ENCODE measurements around the gene PALS2. TPM values are rescaled to one million over a fixed set of nuclear protein-coding genes. Genes with fewer than 3 reads are reported as not detected.

PALS2 gene
- total and polyA plus RNA-seq, 5 donors = 1.3 to 25.3 (median 16.0) TPM

DNA sequence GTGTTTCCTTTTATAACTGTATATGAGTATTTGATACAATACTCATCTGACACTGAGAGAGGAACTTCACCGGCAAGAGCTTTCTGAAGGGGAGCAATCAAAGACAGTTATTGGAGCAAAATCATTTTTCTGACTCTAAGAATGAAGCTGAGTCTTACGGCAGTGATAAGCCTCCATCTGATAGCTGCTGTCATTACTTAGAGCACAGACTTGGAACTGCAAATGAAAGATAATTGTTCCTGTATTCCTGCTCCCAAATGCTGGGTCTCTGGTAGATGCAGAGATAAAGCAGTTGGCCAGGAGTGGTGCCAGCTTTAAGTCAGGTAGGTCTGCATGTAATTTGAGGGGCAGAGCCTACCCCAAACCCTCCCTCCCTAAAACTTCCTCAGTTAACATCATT, 2.3 kb upstream of the PALS2 start:
- Histone ChIP-seq H3K27ac (ENCODE audit: low read length) (no peak overlapping the region), H3K4me3 (ENCODE audit: low read length) (no peak overlapping the region), H3K27me3 (ENCODE audit: control insufficient read depth, insufficient read depth) (no peaks in the 10 kb centered on the region), H3K9me3 (ENCODE audit: control insufficient read depth, low read length) (no peaks in the 10 kb centered on the region), H3K4me1 (ENCODE audit: control insufficient read depth, insufficient read depth, low read length) (no peaks in the 10 kb centered on the region)
- WGBS = 38% methylated on average over 2 of the region's 2 CpGs
- intact Hi-C loops (cut with DNase I) = no loop called here
- ATAC-seq (no peak), DNase-seq (no peak)

DNA sequence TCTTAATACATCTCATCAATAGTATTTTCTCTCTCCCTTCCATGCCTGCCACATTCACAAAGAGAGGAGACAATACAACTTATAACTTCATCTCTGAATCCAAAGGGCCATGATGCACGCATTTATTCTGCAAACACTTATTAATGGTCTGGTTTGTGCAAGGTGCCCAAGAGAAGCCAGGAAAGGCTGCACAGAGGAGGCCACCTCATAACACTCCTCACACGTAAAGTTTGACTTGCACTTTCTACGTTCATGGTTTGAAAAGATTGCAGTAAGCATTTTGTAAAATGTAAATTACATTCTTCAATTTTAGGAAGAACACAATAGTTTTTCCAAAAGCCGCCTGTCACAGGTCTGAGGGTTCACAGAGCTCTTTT, 1.2 kb upstream of the PALS2 start:
- Histone ChIP-seq H3K9me3 (ENCODE audit: control insufficient read depth, low read length) (no peaks in the 10 kb centered on the region), H3K4me3 (ENCODE audit: low read length) (no peak overlapping the region), H3K27ac (ENCODE audit: low read length) (no peak overlapping the region), H3K27me3 (ENCODE audit: control insufficient read depth, insufficient read depth) (no peaks in the 10 kb centered on the region), H3K4me1 (ENCODE audit: control insufficient read depth, insufficient read depth, low read length) (no peaks in the 10 kb centered on the region)
- ATAC-seq = no peak
- DNase-seq = no peak
- intact Hi-C loops (cut with DNase I) = no loop called here
- 54% methylated on average over 4 of the region's 4 CpGs for WGBS

DNA sequence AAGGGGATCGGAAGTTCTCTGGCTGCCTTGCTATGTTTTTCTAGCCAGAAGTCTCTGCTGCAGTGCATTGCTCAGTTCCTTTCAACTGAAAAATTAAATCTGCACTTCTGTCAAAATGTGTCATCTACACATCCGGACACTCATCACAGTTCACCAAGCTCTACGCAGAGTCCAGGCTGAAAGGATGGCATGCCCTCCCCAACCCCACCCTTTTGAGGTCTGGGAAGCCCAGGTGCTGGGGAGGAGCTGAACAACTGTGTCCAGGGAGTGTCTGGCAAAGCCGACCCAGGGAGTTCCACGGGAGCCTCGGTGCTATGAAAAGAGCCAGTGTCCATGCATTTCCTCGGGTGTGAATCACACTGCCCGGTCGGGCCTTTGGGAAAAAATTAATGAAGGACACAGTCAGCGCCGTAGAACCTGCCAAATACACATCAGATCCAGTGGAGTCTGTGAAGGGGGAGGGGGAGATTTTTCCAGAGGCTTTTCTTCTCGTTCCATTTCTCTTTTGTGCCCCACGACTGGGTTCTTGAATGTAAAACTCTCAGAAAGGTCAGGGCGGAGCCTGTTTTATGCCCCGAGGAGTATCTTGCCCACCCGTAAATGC, 757 bp upstream of the PALS2 start:
- Histone ChIP-seq H3K27ac (ENCODE audit: low read length) (no peak overlapping the region), H3K4me1 (ENCODE audit: control insufficient read depth, insufficient read depth, low read length) (no peaks in the 10 kb centered on the region), H3K27me3 (ENCODE audit: control insufficient read depth, insufficient read depth) (no peaks in the 10 kb centered on the region), H3K9me3 (ENCODE audit: control insufficient read depth, low read length) (no peaks in the 10 kb centered on the region), H3K4me3 (ENCODE audit: low read length) (peak overlapping the region; percentile 89)
- 1% methylated on average over 16 of the region's 16 CpGs for WGBS
- peak; percentile 47 to 71 for ATAC-seq
- DNase-seq = peak; percentile 54 to 68 (median 67)
- intact Hi-C loops (cut with DNase I) = no loop called here

DNA sequence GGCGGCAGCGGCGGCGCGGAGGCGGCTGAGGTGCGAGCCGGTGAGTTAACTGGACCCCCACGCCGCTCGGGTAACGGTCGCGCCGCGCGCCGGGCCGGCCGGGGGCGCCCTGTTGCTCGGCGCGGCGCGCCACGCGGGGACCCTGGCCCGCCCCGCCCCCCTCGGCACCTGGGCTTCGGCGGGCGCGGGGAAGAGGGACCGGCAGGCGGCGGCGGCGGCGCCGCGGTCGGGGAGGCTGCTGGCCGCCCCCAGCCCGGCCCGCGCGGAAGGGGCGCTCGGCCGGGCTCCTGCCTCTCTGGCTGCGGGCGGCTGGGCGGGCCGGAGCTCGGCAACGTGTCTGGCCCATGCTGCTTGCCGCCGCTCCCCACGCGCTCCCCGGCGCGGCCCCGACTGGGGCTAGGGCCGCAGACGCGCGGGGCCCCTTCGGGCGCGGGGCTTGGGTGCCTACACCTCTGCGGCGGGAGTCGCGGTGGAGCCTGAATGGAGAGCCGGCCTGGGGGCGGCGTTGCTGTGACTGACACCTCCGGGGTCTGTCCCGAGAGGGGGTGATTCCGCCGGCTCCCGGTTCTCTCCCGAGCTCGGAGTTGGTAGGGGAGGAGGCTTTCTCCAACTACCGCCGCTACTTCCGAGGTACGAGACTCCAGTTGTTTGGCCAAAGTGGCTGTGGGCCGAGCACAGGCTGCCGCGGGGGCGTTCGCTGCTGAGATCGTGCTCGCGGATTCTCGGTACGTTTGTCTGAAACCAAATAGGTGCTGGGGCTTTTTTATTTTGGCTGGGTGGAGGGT, 494 bp downstream of the PALS2 start:
- peak; percentile 59 to 81 (median 68) for DNase-seq
- intact Hi-C loops (cut with DNase I) = no loop called here

DNA sequence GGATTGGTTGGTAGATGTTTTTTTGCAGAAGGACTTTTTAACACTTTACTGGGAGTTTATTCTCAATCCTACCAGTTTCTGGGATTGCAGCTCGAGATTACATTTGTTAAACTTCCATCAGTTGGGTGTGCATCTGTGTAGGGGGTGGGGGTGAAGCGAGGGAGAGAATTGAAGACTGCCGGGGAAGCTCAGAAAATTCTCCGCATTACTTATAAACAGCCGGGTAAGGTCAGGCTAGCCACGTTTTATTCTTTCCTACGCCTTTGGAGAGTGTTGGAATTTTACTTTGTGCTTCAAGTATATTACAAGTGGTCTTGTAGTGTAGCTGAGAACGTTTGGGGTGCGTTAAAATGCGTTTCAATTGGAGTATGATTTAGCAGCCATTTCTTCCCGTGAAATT, 1.1 kb downstream of the PALS2 start:
- peak overlapping the region; percentile 89 for H3K4me3 ChIP-seq (ENCODE audit: low read length)
- no peak for DNase-seq
- no peak for ATAC-seq
- H3K27me3 ChIP-seq (ENCODE audit: control insufficient read depth, insufficient read depth) = no peaks in the 10 kb centered on the region
- no peaks in the 10 kb centered on the region for H3K4me1 ChIP-seq (ENCODE audit: control insufficient read depth, insufficient read depth, low read length)
- H3K27ac ChIP-seq (ENCODE audit: low read length) = no peak overlapping the region
- WGBS = 15% methylated on average over 11 of the region's 11 CpGs
- H3K9me3 ChIP-seq (ENCODE audit: control insufficient read depth, low read length) = no peaks in the 10 kb centered on the region
- intact Hi-C loops (cut with DNase I) = no loop called here

More for the DNA sequence above, 494 bp downstream of the PALS2 start:
- peak; percentile 54 to 70 for ATAC-seq
- Histone ChIP-seq H3K4me1 (ENCODE audit: control insufficient read depth, insufficient read depth, low read length) (no peaks in the 10 kb centered on the region), H3K27me3 (ENCODE audit: control insufficient read depth, insufficient read depth) (no peaks in the 10 kb centered on the region), H3K4me3 (ENCODE audit: low read length) (peak overlapping the region; percentile 89), H3K27ac (ENCODE audit: low read length) (peak overlapping the region; percentile 33), H3K9me3 (ENCODE audit: control insufficient read depth, low read length) (no peaks in the 10 kb centered on the region)
- under 1% methylated on average over 98 of the region's 101 CpGs for WGBS

DNA sequence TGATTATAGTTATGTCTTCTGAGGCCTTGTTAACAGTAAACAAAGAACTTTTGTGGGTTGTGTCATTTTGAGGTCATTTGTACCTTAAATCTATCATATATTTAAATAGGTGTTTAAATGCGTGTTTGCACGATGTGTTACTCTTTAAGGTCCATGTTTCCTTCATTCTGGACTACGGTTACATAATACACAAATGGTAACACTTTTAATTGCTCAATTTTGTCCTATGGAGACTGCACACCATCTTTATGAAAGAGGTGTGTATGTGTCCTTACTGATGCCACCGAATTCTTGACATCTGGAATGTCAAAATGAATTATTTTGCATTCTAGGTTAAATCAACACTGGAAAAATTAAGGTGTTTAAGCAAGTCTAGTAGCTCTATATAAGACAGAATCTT, 1.7 kb downstream of the PALS2 start:
- no peaks in the 10 kb centered on the region for H3K4me1 ChIP-seq (ENCODE audit: control insufficient read depth, insufficient read depth, low read length)
- no peak for DNase-seq
- intact Hi-C loops (cut with DNase I) = no loop called here
- no peaks in the 10 kb centered on the region for H3K9me3 ChIP-seq (ENCODE audit: control insufficient read depth, low read length)
- 89% methylated on average over 4 of the region's 4 CpGs for WGBS
- H3K4me3 ChIP-seq (ENCODE audit: low read length) = peak overlapping the region; percentile 89
- H3K27ac ChIP-seq (ENCODE audit: low read length) = no peak overlapping the region
- ATAC-seq = no peak
- H3K27me3 ChIP-seq (ENCODE audit: control insufficient read depth, insufficient read depth) = no peaks in the 10 kb centered on the region

DNA sequence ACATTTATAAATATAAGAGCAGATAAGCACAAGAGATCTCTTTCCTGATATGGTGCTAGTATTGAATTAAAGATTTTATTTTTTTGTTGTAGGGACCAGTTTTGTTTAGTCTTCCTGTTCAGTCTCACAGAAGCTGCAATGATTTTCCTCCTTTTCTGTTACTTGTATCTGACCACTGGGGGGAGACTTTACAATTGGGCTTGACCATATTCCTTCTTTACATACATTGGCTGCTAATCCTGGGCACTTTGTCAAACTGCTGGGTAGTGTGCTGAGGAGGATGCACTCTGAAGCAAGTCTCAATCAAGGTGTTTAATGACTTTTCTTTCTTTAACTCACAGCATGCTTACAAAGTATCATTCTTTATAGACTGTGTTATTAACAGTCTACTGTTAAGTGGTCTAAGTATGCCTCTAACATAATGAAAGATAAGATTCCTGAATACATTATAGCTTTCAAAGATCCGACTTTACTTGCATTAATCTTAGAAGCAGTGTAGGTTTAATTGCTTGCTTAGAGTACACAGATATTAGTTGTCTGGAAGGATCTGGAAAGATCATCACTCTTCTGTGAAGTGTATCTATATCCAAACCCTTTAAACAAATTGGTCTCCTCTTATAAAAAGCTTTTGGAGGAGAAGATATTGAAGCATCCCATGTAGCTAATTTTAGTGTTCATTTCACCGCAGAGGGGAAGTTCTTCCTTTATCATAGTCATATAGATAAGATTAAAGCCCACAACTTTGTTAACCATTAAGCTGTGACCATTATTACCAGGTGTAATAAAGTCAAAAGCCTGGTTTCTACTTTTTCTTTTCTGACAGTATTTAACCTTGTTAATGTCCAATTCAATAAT, 3.1 kb downstream of the PALS2 start:
- intact Hi-C loops (cut with DNase I) = no loop called here
- 24% methylated on average over 2 of the region's 2 CpGs for WGBS
- H3K4me3 ChIP-seq (ENCODE audit: low read length) = no peak overlapping the region

DNA sequence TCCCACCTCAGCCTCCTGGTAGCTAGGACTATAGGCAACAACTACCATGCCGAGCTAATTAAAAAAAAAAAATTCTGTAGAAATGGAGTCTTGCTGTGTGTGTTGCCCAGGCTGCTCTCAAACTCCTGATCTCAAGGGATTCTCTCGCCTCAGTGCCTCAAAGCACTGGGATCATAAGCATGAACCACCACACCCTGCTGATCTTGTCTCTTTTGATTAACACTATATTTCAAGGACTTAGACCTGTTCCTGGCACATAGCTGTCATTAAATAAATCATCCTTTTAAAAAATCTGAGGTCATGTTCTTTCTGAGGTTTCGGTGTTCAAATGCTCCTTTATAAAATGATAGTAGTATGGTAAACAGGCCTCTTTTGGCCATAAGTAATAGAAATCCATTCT, 4.8 kb downstream of the PALS2 start:
- Histone ChIP-seq H3K27me3 (ENCODE audit: control insufficient read depth, insufficient read depth) (no peaks in the 10 kb centered on the region), H3K9me3 (ENCODE audit: control insufficient read depth, low read length) (no peaks in the 10 kb centered on the region), H3K4me1 (ENCODE audit: control insufficient read depth, insufficient read depth, low read length) (no peaks in the 10 kb centered on the region), H3K4me3 (ENCODE audit: low read length) (no peak overlapping the region), H3K27ac (ENCODE audit: low read length) (no peak overlapping the region)
- DNase-seq (no peak), ATAC-seq (no peak)
- intact Hi-C loops (cut with DNase I) = no loop called here
- 89% methylated on average over 3 of the region's 3 CpGs for WGBS

More for the DNA sequence above, 3.1 kb downstream of the PALS2 start:
- H3K27me3 ChIP-seq (ENCODE audit: control insufficient read depth, insufficient read depth) = no peaks in the 10 kb centered on the region
- no peak for DNase-seq
- H3K4me1 ChIP-seq (ENCODE audit: control insufficient read depth, insufficient read depth, low read length) = no peaks in the 10 kb centered on the region
- ATAC-seq = no peak
- no peaks in the 10 kb centered on the region for H3K9me3 ChIP-seq (ENCODE audit: control insufficient read depth, low read length)
- H3K27ac ChIP-seq (ENCODE audit: low read length) = no peak overlapping the region

DNA sequence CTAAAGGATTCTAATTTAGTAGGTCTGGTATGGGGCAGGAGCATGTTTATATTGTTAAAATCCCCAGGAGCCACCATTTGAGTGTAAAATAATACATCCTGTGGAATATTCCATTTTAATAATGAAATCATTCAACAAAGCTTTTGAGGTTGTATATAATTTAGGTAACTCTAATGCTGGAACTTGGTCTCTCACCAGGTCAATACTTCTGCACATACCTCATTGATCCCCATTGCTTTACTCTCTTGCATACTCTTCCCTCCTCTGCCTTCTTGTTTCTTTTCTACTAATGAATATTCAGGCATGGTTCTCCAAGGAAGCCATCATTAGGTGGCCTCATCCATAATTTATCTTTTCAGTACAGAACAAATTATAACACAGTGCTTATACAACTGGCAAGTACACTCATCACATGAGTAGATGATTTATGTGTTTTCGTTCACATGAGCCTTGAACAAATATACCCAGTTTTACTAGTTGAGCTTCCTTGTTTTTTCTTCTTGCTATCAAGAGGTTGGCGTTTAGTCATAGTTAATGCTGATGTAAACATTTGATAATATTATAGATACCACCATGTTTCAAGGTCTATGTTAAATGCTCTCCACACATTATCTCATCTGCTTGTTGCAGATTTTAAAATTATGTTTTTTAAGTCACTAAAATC, 7.2 kb downstream of the PALS2 start:
- intact Hi-C loops (cut with DNase I) = no loop called here
- H3K27me3 ChIP-seq (ENCODE audit: control insufficient read depth, insufficient read depth) = no peaks in the 10 kb centered on the region
- no peak overlapping the region for H3K4me3 ChIP-seq (ENCODE audit: low read length)
- WGBS = 88% methylated on average over 2 of the region's 2 CpGs
- H3K4me1 ChIP-seq (ENCODE audit: control insufficient read depth, insufficient read depth, low read length) = no peaks in the 10 kb centered on the region
- DNase-seq (no peak), ATAC-seq (no peak)
- no peak overlapping the region for H3K27ac ChIP-seq (ENCODE audit: low read length)
- H3K9me3 ChIP-seq (ENCODE audit: control insufficient read depth, low read length) = no peaks in the 10 kb centered on the region

DNA sequence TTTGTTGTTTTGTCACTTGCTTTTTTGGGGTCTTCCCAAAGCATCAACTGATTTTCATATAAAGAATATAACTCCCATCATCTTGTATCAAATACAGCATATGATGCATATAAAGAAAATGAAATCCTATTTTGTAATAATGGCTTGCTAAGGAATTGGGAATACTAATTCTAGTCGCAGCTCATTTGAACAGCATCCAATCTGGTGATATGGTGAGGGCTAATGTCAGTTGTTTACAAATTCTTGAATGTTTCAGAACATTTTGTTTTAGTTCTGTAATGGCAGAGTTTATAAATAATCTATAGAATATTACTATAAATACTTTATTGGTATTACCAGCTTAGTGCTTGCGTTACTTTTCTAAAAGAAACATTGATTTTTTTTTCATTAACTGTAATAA, 8.9 kb downstream of the PALS2 start:
- ATAC-seq = no peak
- 76% methylated on average over 2 of the region's 2 CpGs for WGBS

More for the DNA sequence above, 8.9 kb downstream of the PALS2 start:
- no peak overlapping the region for H3K27ac ChIP-seq (ENCODE audit: low read length)
- H3K27me3 ChIP-seq (ENCODE audit: control insufficient read depth, insufficient read depth) = no peaks in the 10 kb centered on the region
- no peaks in the 10 kb centered on the region for H3K4me1 ChIP-seq (ENCODE audit: control insufficient read depth, insufficient read depth, low read length)
- H3K4me3 ChIP-seq (ENCODE audit: low read length) = no peak overlapping the region
- no peaks in the 10 kb centered on the region for H3K9me3 ChIP-seq (ENCODE audit: control insufficient read depth, low read length)
- DNase-seq = no peak
- intact Hi-C loops (cut with DNase I) = no loop called here

Measured in right cardiac atrium (tissue), 5 donors.